Upper lobe of left lung (tissue), 6 donors: ENCODE measurements around the gene ITFG1. TPM values are rescaled to one million over a fixed set of nuclear protein-coding genes. Genes with fewer than 3 reads are reported as not detected.
A peak's percentile ranks its signal among the peaks of the same experiment; 100 is the strongest.

Source experiments
- ATAC-seq, 2 donors: fragments of 200-7000 bp; cut with Tn5 transposase; one replicate each; pipeline ENCODE4 v1.9.1; 2022; ENCODE audit warnings: mild to moderate bottlenecking in 2 of 2, moderate library complexity in 2 of 2; ENCODE audit not compliant: low FRiP score in 2 of 2
- DNase-seq, 2 donors: peaks; one replicate each; pipeline ENCODE4 v3.0.0-alpha.2; 2019 to 2020
- H3K27ac ChIP-seq, 4 donors: fragments of 200-600 bp; sonication (generic); one replicate each; pipeline ENCODE4 v1.5.1; 2016 to 2019
- H3K27me3 ChIP-seq, 4 donors: fragments of 200-600 bp; sonication (generic); one replicate each; pipeline ENCODE4 v1.5.1; 2017 to 2019
- H3K36me3 ChIP-seq, 4 donors: fragments of 200-600 bp; sonication (generic); one replicate each; pipeline ENCODE4 v1.5.1; 2016 to 2019
- H3K4me1 ChIP-seq, 4 donors: fragments of 200-600 bp; sonication (generic); one replicate each; pipeline ENCODE4 v1.5.1; 2018 to 2019
- H3K4me3 ChIP-seq, 4 donors: fragments of 200-600 bp; sonication (generic); one replicate each; pipeline ENCODE4 v1.5.1; 2017 to 2019; ENCODE audit warnings: mild to moderate bottlenecking in 2 of 4, moderate library complexity in 1 of 4
- H3K9me3 ChIP-seq, 4 donors: fragments of 200-600 bp; sonication (generic); one replicate each; pipeline ENCODE4 v1.5.1; 2018 to 2019
- CTCF ChIP-seq, 6 experiments: fragments of 450-650 bp in 4 of 6; fragments of 200-600 bp in 2 of 6; sonication (generic) in 2 of 6; IDR thresholded peaks; one replicate each; pipeline ENCODE4 v1.5.1; 2016 to 2019; ENCODE audit warnings: antibody characterized with exemption in 6 of 6
- EP300 ChIP-seq, 4 donors: sonication (generic); formaldehyde crosslinking; IDR thresholded peaks; one replicate each; pipeline ENCODE4 v1.5.1; 2017; ENCODE audit warnings: antibody characterized with exemption in 4 of 4, control low read depth in 2 of 4
- POLR2A ChIP-seq, 4 donors: fragments of 450-650 bp; IDR thresholded peaks; one replicate each; pipeline ENCODE4 v1.5.1; 2016 to 2017; ENCODE audit warnings: antibody characterized with exemption in 4 of 4, mild to moderate bottlenecking in 2 of 4
- POLR2AphosphoS5 ChIP-seq, 2 donors: sonication (generic); formaldehyde crosslinking; IDR thresholded peaks; one replicate each; pipeline ENCODE4 v1.5.1; 2017; ENCODE audit warnings: antibody characterized with exemption in 2 of 2
- WGBS, 2 donors: methylation state at CpG; one replicate each; pipeline ENCODE4 v1.1.5; 2017 to 2018; 5-methylcytosine and 5-hydroxymethylcytosine counted together
- total RNA-seq, 6 donors: library from RNA; depleted of rRNA in 4 of 6; stranded (reverse); fragments of >200 nt in 4 of 6; gene quantifications; one replicate each; pipeline versions ENCODE4 v1.1.0 to v1.2.1, GENCODE V29; 2016 to 2021
- donor health status: DM: no; HTN: no; CAD: no; lungs with moderate emphysema.
- donor health status: DM: no; HTN: yes; CAD: no; lungs with severe emphysema.

The ITFG1 gene
- total RNA-seq, 6 donors from 2014 or later = 23.7 to 58.1 (median 43.6) TPM

- H3K27ac ChIP-seq = no peak overlapping the region
- H3K36me3 ChIP-seq = peaks cover 0 to 14% (median 0%) of the 10 kb centered on the region in 4 donors
- H3K4me1 ChIP-seq = no peaks in the 10 kb centered on the region
- 71 to 76% methylated on average over 3 of the region's 3 CpGs for WGBS, 2 donors
- no peak for DNase-seq
- no peaks in the 10 kb centered on the region for H3K9me3 ChIP-seq
- H3K4me3 ChIP-seq = no peak overlapping the region
- H3K27me3 ChIP-seq = no peaks in the 10 kb centered on the region
- no peak for ATAC-seq
- TF ChIP-seq POLR2AphosphoS5 (IDR thresholded peaks at IDR 0.05) (no peak), EP300 (IDR thresholded peaks at IDR 0.05) (no peak), CTCF (IDR thresholded peaks at IDR 0.05) (no peak), POLR2A (IDR thresholded peaks at IDR 0.05) (no peak)
Measured at GRCh38 chr16:47377154-47377553, 83.7 kb downstream of the ITFG1 start.

GRCh38 chr16:47375423-47375822 lies 85.4 kb downstream of the ITFG1 start:
- no peak overlapping the region for H3K4me3 ChIP-seq
- no peaks in the 10 kb centered on the region for H3K27me3 ChIP-seq
- DNase-seq = no peak
- 90 to 100% methylated on average over 1 of the region's 1 CpG for WGBS, 2 donors
- no peaks in the 10 kb centered on the region for H3K4me1 ChIP-seq
- no peak for TF ChIP-seq POLR2AphosphoS5 (IDR thresholded peaks at IDR 0.05)
- no peak for TF ChIP-seq EP300 (IDR thresholded peaks at IDR 0.05)
- no peak for TF ChIP-seq POLR2A (IDR thresholded peaks at IDR 0.05)
- TF ChIP-seq CTCF (IDR thresholded peaks at IDR 0.05) = no peak
- no peak overlapping the region for H3K27ac ChIP-seq
- ATAC-seq = no peak
- H3K9me3 ChIP-seq = no peaks in the 10 kb centered on the region
- peaks cover 0 to 21% (median 1%) of the 10 kb centered on the region in 4 donors for H3K36me3 ChIP-seq

- TF ChIP-seq CTCF (IDR thresholded peaks at IDR 0.05) = no peak
- no peak for TF ChIP-seq POLR2A (IDR thresholded peaks at IDR 0.05)
- no peak for TF ChIP-seq POLR2AphosphoS5 (IDR thresholded peaks at IDR 0.05)
- TF ChIP-seq EP300 (IDR thresholded peaks at IDR 0.05) = no peak
- H3K27ac ChIP-seq = no peak overlapping the region
- ATAC-seq (no peak), DNase-seq (no peak)
- H3K27me3 ChIP-seq = no peaks in the 10 kb centered on the region
- no peak overlapping the region for H3K4me3 ChIP-seq
- H3K36me3 ChIP-seq = peaks cover 0 to 23% (median 2%) of the 10 kb centered on the region in 4 donors
- H3K9me3 ChIP-seq = no peaks in the 10 kb centered on the region
- H3K4me1 ChIP-seq = no peaks in the 10 kb centered on the region
- 95 to 98% methylated on average over 3 of the region's 3 CpGs for WGBS, 2 donors
Measured at GRCh38 chr16:47374629-47375028, 86.2 kb downstream of the ITFG1 start.

- Histone ChIP-seq H3K4me3 (no peak overlapping the region), H3K27me3 (no peaks in the 10 kb centered on the region), H3K36me3 (peaks cover 0 to 23% (median 2%) of the 10 kb centered on the region in 4 donors), H3K27ac (no peak overlapping the region), H3K9me3 (no peaks in the 10 kb centered on the region), H3K4me1 (no peaks in the 10 kb centered on the region)
- TF ChIP-seq POLR2AphosphoS5 (IDR thresholded peaks at IDR 0.05) (no peak), POLR2A (IDR thresholded peaks at IDR 0.05) (no peak), EP300 (IDR thresholded peaks at IDR 0.05) (no peak), CTCF (IDR thresholded peaks at IDR 0.05) (no peak)
- ATAC-seq (no peak), DNase-seq (no peak)
- WGBS, 2 donors = 97 to 98% methylated on average over 5 of the region's 5 CpGs
Measured at GRCh38 chr16:47371271-47372014, 89.4 kb downstream of the ITFG1 start.

- WGBS, 2 donors = 95 to 96% methylated on average over 11 to 12 of the region's 12 CpGs
- peaks cover 0 to 21% (median 2%) of the 10 kb centered on the region in 4 donors for H3K36me3 ChIP-seq
Measured at GRCh38 chr16:47370536-47370935, 90.3 kb downstream of the ITFG1 start.

More at GRCh38 chr16:47370536-47370935, 90.3 kb downstream of the ITFG1 start:
- no peak for ATAC-seq
- no peak for TF ChIP-seq POLR2A (IDR thresholded peaks at IDR 0.05)
- no peak for TF ChIP-seq EP300 (IDR thresholded peaks at IDR 0.05)
- TF ChIP-seq POLR2AphosphoS5 (IDR thresholded peaks at IDR 0.05) = no peak
- TF ChIP-seq CTCF (IDR thresholded peaks at IDR 0.05) = no peak
- DNase-seq = peak in 1 of 2 donors; percentile 48
- Histone ChIP-seq H3K4me3 (no peak overlapping the region), H3K9me3 (no peaks in the 10 kb centered on the region), H3K27ac (no peak overlapping the region), H3K27me3 (no peaks in the 10 kb centered on the region), H3K4me1 (no peaks in the 10 kb centered on the region)
